Measurements from ENCODE around the gene DHX8.

DHX8 gene

DNA sequence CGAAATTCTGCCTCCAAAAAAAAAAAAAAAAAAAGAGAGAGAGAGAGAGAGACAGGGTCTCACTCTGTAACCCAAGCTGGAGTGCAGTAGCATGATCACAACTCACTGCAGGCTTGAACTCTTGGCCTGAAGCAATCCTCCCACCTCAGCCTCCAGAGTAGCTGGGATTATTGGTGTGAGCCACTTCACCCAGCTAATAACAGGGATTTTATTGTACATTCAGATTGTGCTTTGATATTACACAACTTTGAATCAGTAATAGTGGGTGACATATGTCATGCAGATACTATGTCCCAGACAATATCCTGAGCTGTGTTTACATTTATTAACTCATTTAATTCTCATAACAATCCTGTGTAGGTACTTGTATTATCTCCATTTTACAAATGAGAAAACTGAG lies 19.7 kb upstream of the DHX8 start:
- TF ChIP-seq, protein P1, sequence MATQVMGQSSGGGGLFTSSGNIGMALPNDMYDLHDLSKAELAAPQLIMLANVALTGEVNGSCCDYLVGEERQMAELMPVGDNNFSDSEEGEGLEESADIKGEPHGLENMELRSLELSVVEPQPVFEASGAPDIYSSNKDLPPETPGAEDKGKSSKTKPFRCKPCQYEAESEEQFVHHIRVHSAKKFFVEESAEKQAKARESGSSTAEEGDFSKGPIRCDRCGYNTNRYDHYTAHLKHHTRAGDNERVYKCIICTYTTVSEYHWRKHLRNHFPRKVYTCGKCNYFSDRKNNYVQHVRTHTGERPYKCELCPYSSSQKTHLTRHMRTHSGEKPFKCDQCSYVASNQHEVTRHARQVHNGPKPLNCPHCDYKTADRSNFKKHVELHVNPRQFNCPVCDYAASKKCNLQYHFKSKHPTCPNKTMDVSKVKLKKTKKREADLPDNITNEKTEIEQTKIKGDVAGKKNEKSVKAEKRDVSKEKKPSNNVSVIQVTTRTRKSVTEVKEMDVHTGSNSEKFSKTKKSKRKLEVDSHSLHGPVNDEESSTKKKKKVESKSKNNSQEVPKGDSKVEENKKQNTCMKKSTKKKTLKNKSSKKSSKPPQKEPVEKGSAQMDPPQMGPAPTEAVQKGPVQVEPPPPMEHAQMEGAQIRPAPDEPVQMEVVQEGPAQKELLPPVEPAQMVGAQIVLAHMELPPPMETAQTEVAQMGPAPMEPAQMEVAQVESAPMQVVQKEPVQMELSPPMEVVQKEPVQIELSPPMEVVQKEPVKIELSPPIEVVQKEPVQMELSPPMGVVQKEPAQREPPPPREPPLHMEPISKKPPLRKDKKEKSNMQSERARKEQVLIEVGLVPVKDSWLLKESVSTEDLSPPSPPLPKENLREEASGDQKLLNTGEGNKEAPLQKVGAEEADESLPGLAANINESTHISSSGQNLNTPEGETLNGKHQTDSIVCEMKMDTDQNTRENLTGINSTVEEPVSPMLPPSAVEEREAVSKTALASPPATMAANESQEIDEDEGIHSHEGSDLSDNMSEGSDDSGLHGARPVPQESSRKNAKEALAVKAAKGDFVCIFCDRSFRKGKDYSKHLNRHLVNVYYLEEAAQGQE (IDR thresholded peaks at IDR 0.05; ENCODE audit: insufficient read depth in 1 of 2, low read depth in 2 of 2, low read length in 2 of 2), result no peak
- no peak for TF ChIP-seq POLR2AphosphoS5 (IDR thresholded peaks at IDR 0.05; ENCODE audit: low read depth, low read length)
- TF ChIP-seq FOXP2 (optimal IDR thresholded peaks at IDR 0.05; ENCODE audit: borderline replicate concordance, extremely low read depth, extremely low read length, insufficient read depth), result no peak
- no peak for TF ChIP-seq TAF1 (IDR thresholded peaks at IDR 0.05; ENCODE audit: borderline replicate concordance, insufficient read depth, low read length)
- TF ChIP-seq SIN3A (IDR thresholded peaks at IDR 0.05; ENCODE audit: borderline replicate concordance, insufficient read depth, low read length), result no peak

DNA sequence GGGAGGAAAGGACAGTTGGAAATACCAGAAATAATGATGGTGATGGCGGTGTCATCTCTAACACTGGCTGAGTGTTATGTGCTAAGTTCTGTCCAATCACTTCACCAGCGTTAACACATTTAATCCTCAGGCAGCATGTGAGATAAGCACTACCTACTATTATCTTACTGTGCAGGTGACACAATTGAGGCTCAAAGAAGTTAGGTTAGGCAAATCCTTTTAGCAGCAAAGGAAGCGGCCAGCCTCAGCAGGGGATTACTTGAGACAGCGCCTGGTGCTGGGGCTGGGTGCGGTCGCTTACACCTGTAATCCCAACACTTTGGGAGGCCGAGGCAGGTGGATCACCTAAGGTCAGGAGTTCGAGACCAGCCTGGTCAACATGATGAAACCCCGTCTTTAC lies 18.7 kb upstream of the DHX8 start:
- TF ChIP-seq SIN3A (IDR thresholded peaks at IDR 0.05; ENCODE audit: borderline replicate concordance, insufficient read depth, low read length) (no peak), FOXP2 (optimal IDR thresholded peaks at IDR 0.05; ENCODE audit: borderline replicate concordance, extremely low read depth, extremely low read length, insufficient read depth) (no peak), POLR2AphosphoS5 (IDR thresholded peaks at IDR 0.05; ENCODE audit: low read depth, low read length) (no peak), TAF1 (IDR thresholded peaks at IDR 0.05; ENCODE audit: borderline replicate concordance, insufficient read depth, low read length) (no peak)
- TF ChIP-seq, protein P1 (IDR thresholded peaks at IDR 0.05; ENCODE audit: insufficient read depth in 1 of 2, low read depth in 2 of 2, low read length in 2 of 2), result no peak

DNA sequence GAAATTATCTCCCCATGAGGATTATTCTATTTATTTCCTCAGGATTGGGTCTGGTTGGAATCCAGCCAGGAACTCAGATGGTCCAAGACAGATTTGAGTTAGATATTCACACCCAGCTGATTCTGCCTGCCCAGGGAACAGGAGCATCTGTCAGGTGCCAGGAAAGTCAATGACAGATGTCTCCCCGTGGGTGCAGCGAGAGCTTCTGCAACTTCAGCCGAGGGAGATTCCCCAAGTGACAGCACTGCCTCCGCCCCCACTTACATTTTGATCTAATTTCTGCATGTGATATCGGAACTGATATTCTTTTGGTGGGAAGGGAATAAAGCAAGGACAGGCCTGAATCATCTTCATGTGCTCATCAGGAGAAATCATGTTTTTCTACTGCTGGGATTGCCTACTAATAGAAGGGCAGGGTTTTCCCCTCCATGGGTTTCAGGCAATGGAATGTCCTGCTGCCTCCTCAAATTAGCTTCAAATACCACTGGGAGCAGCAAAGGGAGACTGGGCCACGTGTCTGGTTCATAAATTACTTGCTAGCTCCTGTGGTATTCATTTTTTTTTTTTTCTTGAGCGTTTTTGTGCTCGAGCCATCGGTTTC lies 15.7 kb upstream of the DHX8 start:
- TF ChIP-seq POLR2AphosphoS5 (IDR thresholded peaks at IDR 0.05; ENCODE audit: low read depth, low read length) (no peak), TAF1 (IDR thresholded peaks at IDR 0.05; ENCODE audit: borderline replicate concordance, insufficient read depth, low read length) (no peak), FOXP2 (optimal IDR thresholded peaks at IDR 0.05; ENCODE audit: borderline replicate concordance, extremely low read depth, extremely low read length, insufficient read depth) (no peak), SIN3A (IDR thresholded peaks at IDR 0.05; ENCODE audit: borderline replicate concordance, insufficient read depth, low read length) (no peak)
- TF ChIP-seq, protein P1 (IDR thresholded peaks at IDR 0.05; ENCODE audit: insufficient read depth in 1 of 2, low read depth in 2 of 2, low read length in 2 of 2), result no peak

DNA sequence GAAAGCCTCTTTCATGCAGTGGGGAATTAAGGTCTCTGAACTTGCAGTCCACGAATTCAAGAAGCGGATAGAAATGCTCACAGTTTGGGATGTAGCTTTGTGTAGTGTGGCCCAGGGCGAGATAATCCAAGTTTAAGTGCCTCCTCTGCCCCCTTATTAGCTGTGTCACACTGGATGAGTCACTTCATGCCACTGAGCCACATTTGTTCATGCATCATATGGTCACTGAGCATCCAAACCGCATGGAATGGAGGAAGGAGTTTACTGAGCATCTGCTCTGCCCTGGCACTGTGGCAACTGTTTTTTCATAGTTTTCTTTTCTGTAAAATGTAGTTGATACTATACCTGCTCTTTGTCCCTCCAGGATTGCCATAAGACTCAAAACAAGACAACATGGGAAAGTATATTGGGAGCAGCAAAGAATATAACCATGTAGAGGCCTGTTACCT lies 15.1 kb upstream of the DHX8 start:
- TF ChIP-seq, protein P1 (IDR thresholded peaks at IDR 0.05; ENCODE audit: insufficient read depth in 1 of 2, low read depth in 2 of 2, low read length in 2 of 2), result no peak
- TF ChIP-seq FOXP2 (optimal IDR thresholded peaks at IDR 0.05; ENCODE audit: borderline replicate concordance, extremely low read depth, extremely low read length, insufficient read depth), result no peak
- no peak for TF ChIP-seq SIN3A (IDR thresholded peaks at IDR 0.05; ENCODE audit: borderline replicate concordance, insufficient read depth, low read length)
- TF ChIP-seq POLR2AphosphoS5 (IDR thresholded peaks at IDR 0.05; ENCODE audit: low read depth, low read length), result no peak
- TF ChIP-seq TAF1 (IDR thresholded peaks at IDR 0.05; ENCODE audit: borderline replicate concordance, insufficient read depth, low read length), result no peak

Data from PFSK-1 (cell line).